ENCODE measurements around the gene GAL3ST2.
"Not testable (repeated sequence)": the region's sequence is repeated elsewhere in the genome, so short reads cannot be mapped to it uniquely, and the experiment has no call there.

GAL3ST2 gene

DNA sequence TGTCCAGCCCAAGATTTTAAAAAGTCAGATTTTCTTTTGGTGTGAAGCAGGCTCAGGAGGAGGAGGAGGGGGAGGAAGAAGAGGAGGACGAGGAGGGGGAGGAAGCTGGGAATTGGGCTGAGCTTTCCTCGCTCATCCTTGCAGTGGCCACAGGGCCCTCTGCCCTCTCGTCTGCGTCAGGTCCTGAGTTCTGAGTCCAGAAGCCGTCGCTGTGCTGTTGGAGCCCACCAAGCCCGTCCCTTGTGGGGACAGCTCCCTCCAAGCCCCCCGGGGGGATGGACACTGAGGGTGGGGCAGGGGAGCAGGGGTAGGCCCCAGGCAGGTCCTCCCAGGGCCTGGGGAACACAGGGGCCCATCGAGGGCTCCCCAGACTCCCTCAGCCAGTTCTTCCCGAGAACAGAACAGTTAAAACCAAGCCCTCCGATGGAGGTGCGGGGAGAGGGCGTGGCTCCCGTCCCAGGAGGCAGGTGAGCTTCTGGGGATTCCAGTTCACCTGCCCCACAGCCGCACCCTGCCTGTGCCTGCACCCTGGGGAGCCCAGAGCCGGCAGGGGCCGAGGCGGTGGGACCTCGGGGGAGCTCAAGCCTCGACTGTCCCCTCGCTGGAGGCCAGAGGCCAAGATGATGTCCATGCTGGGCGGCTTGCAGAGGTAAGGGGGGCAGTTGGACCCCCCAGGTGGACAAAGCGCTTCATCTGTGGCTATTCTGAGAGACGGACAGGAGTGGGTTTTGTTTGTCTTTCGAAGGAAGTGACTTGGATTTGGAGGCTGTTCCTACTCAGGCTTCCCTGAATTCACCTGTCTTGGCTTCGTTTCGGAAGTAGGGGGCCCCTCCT, at the start of gene GAL3ST2:
GAL3ST2 (plus strand) TSS at position 487 of the 834 bp plus-strand sequence; CDS start at position 621, 134 bp downstream.
- no peak for DNase-seq

- no peak for DNase-seq
Observed at GRCh38 chr2:241728000-241728399, 48.6 kb upstream of the GAL3ST2 start.

GRCh38 chr2:241728627-241729026, 48.0 kb upstream of the GAL3ST2 start:
- no peak for DNase-seq

DNA sequence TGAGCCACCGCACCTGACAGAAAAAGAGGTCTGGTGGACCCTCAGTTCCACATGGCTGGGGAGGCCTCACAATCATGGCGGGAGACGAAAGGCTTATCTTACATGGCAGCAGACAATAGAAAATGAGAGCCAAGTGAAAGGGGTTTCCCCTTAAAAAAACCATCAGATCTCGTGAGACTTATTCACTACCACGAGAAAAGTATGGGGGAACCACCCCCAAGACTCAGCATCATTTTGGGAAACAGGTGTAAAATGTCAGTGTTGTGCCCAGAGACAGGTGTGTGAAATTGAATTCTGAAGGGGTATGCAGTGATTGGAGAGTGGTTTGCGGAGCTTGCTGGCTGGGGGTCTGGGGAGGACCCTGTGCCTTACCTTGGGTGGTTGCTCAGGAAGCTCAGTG, 46.8 kb upstream of the GAL3ST2 start:
- no peak for DNase-seq

DNA sequence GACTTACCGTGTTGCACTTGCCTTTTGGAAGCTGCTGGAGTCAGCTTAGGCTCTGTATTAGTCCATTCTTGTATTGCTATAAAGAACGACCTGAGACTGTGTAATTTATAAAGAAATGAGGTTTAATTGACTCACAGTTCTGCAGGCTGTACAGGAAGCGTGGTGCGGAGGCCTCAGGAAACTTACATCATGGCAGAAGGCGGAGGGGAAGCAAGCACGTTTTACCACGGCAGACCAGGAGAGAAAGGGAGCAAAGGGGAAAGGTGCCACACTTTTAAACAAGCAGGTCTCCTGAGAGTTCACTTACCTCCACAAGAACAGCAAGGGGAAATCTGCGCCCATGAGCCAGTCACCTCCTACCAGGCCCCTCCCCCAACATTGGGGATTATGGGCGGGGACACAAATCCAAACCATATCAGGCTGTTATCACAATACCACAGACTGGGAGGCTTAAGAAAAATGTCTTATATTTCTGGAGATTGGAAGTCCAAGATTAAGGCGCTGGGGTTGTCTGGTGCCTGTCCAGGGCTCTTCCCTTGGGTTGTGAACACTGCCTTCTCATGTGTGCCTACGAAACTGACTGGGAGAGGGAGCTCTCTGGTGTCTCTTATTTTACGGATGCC, 45.8 kb upstream of the GAL3ST2 start:
- no peak for DNase-seq

DNA sequence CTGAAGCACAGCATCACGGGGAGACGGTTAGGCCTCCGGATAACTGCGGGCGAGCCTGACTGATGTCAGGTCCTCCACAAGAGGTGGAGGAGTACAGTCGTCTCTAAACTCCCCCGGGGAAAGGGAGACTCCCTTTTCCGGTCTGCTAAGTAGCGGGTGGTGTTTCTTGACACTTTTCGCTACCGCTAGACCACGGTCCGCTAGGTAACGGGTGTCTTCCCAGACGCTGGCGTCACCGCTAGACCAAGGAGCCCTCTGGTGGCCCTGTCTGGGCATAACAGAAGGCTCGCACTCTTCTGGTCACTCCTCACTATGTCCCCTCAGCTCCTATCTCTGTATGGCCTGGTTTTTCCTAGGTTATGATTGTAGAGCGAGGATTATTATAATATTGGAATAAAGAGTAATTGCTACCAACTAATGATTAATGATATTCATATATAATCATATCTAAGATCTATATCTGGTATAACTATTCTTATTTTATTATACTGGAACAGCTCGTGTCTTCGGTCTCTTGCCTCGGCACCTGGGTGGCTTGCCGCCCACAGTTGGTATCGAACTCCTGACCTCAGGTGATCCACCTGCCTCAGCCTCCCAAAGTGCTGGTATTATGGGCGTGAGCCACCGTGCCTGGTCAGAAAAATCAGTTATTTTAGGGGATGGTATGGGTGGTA, 44.0 kb upstream of the GAL3ST2 start:
- peak; percentile 36 for DNase-seq

GRCh38 chr2:241733391-241734207, 43.0 kb upstream of the GAL3ST2 start:
- DNase-seq, result no peak

DNA sequence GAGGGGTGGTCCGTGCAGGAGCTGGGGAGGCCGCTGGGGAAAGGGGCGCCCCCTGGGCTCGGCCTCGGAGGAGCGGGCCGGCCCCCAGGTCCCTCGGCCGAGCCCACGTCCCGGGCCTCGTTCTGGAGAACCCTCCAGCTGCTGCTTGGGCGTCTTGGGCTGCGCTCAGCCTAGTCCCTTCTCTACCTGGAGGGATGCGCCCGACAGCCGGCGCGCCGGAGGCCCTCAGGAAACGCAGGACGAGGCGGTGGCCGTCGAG, 42.5 kb upstream of the GAL3ST2 start:
- no peak for DNase-seq

- peak; percentile 85 for DNase-seq
Observed at GRCh38 chr2:241734467-241735208, 42.0 kb upstream of the GAL3ST2 start, which contains the start of gene D2HGDH. Gene D2HGDH, plus strand, starts transcription at chr2:241734630. Its CDS starts 595 bp downstream, at chr2:241735225.

DNA sequence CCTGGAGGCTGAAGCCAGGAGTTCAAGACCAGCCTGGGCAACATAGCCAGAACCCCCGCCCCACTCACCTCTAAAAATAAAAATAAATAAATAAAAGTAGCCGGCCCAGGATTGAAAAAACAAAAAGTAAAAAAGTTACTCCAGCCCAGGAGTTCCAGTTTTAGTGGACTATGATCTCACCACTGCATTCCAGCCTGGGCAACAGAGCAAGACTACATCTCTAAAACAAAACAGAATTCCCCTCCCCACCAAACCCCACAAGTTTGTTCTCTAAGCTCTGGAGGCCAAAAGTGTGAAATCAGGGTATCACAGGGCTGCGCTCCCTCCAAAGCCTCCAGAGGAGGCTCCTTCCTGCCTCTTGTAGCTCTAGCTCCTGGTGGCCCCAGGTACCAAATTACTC, 40.5 kb upstream of the GAL3ST2 start:
- no peak for DNase-seq

- no peak for DNase-seq
Observed at GRCh38 chr2:241738040-241738686, 38.5 kb upstream of the GAL3ST2 start.

GRCh38 chr2:241739177-241739576, 37.4 kb upstream of the GAL3ST2 start:
- DNase-seq, result no peak

- peak; percentile 66 for DNase-seq
Observed at GRCh38 chr2:241739651-241740050, 37.0 kb upstream of the GAL3ST2 start.

DNA sequence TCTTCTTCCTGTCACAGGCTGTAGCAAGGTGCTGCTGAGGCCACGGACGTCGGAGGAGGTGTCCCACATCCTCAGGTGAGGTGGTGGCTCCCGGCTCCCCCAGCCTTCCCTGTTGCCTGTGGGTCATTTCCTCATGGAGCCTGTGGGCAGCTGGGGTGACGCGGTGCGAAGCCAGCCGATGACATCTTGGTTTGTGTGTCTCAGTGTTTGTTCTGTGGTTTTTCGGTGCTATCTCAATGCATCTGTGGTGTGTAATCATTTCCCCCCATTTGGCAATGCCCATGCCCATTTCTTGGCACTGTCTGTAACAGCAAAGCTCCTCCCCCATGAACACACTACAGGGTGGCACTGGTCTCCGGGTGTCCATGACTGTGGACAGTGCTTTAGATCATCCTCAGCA, 35.6 kb upstream of the GAL3ST2 start:
- peak; percentile 16 for DNase-seq

- DNase-seq, result no peak
Observed at GRCh38 chr2:241742320-241742939, 34.2 kb upstream of the GAL3ST2 start.

DNA sequence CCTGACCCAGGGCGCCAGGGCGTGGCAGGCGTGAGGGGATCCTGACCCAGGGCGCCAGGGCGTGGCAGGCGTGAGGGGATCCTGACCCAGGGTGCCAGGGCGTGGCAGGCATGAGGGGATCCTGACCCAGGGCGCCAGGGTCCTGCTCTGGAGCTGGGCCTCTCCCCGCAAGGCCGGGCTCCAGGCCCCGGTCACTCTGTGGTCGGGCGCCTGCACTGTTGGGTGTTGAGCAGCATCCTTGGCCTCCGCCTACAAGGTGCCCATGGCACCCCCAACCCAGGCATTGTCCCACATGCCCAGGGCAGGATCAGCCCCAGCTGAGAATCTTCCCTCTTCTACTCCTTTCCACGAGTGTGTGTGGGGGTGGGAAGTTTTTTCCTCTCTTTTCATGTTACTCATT, 33.6 kb upstream of the GAL3ST2 start:
- DNase-seq, result not testable (repeated sequence)

DNA sequence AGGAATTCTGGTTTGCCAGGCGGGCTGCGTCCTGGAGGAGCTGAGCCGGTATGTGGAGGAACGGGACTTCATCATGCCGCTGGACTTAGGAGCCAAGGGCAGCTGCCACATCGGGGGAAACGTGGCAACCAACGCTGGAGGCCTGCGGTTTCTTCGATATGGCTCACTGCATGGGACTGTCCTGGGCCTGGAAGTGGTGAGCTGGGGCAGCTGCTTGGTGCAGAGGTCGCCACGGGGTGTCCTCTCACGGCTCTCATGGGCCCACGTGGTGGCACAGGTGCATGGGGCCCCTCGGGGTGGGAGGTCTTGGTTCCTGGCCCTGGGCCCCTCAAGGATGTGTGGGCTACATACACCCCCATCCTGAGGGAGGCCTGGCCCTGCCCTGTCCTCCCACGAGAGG, 33.0 kb upstream of the GAL3ST2 start:
- DNase-seq, result no peak

GRCh38 chr2:241744028-241744754, 32.4 kb upstream of the GAL3ST2 start:
- no peak for DNase-seq

- no peak for DNase-seq
Observed at GRCh38 chr2:241745276-241745675, 31.3 kb upstream of the GAL3ST2 start.

GRCh38 chr2:241746084-241746483, 30.5 kb upstream of the GAL3ST2 start:
- no peak for DNase-seq

Measured in EL (cell line).